ENCODE results near the gene LOXL4. TPM values are rescaled to one million over a fixed set of nuclear protein-coding genes. Genes with fewer than 3 reads are reported as not detected.

LOXL4 gene
- total RNA-seq, 1 donor from 2014 or later = 0.54 TPM

- intact Hi-C loops (cut with DNase I) = no loop called here
- ATAC-seq (no peak), DNase-seq (ENCODE audit: missing footprints) (no peak)
Measured at GRCh38 chr10:98226508-98227144, 41.4 kb downstream of the LOXL4 start.

GRCh38 chr10:98224996-98225395, 43.0 kb downstream of the LOXL4 start:
- no peak for DNase-seq (ENCODE audit: missing footprints)
- no peak for ATAC-seq
- intact Hi-C loops (cut with DNase I) = no loop called here

GRCh38 chr10:98224509-98224908, 43.5 kb downstream of the LOXL4 start:
- ATAC-seq = no peak
- intact Hi-C loops (cut with DNase I) = no loop called here

GRCh38 chr10:98223874-98224273, 44.1 kb downstream of the LOXL4 start:
- no peak for ATAC-seq
- intact Hi-C loops (cut with DNase I) = no loop called here

More at GRCh38 chr10:98224509-98224908, 43.5 kb downstream of the LOXL4 start:
- DNase-seq (ENCODE audit: missing footprints) = no peak

GRCh38 chr10:98217801-98218200, 50.2 kb downstream of the LOXL4 start:
- DNase-seq (ENCODE audit: missing footprints) (no peak), ATAC-seq (no peak)
- intact Hi-C loops (cut with DNase I) = no loop called here

More at GRCh38 chr10:98223874-98224273, 44.1 kb downstream of the LOXL4 start:
- no peak for DNase-seq (ENCODE audit: missing footprints)

GRCh38 chr10:98215373-98215772, 52.6 kb downstream of the LOXL4 start:
- intact Hi-C loops (cut with DNase I) = no loop called here
- ATAC-seq = no peak
- DNase-seq (ENCODE audit: missing footprints) = no peak

GRCh38 chr10:98213740-98214139, 54.3 kb downstream of the LOXL4 start:
- intact Hi-C loops (cut with DNase I) = no loop called here
- ATAC-seq (no peak), DNase-seq (ENCODE audit: missing footprints) (no peak)

- ATAC-seq (no peak), DNase-seq (ENCODE audit: missing footprints) (no peak)
- intact Hi-C loops (cut with DNase I) = no loop called here
Measured at GRCh38 chr10:98212196-98212595, 55.8 kb downstream of the LOXL4 start.

- intact Hi-C loops (cut with DNase I) = no loop called here
- ATAC-seq = no peak
Measured at GRCh38 chr10:98209441-98209840, 58.6 kb downstream of the LOXL4 start.

GRCh38 chr10:98208925-98209324, 59.1 kb downstream of the LOXL4 start:
- intact Hi-C loops (cut with DNase I) = no loop called here
- DNase-seq (ENCODE audit: missing footprints) (no peak), ATAC-seq (no peak)

More at GRCh38 chr10:98209441-98209840, 58.6 kb downstream of the LOXL4 start:
- no peak for DNase-seq (ENCODE audit: missing footprints)

- DNase-seq (ENCODE audit: missing footprints) (no peak), ATAC-seq (no peak)
- intact Hi-C loops (cut with DNase I) = no loop called here
Measured at GRCh38 chr10:98205351-98205750, 62.6 kb downstream of the LOXL4 start.

GRCh38 chr10:98202378-98202777, 65.6 kb downstream of the LOXL4 start:
- intact Hi-C loops (cut with DNase I) = no loop called here
- ATAC-seq = no peak
- DNase-seq (ENCODE audit: missing footprints) = no peak

GRCh38 chr10:98201760-98202159, 66.2 kb downstream of the LOXL4 start:
- DNase-seq (ENCODE audit: missing footprints) (no peak), ATAC-seq (no peak)
- intact Hi-C loops (cut with DNase I) = no loop called here

Other genes starting within 250 kb of the LOXL4 start
- gene CRTAC1, start 237.6 kb downstream of the LOXL4 start, total RNA-seq = 1.5 TPM
- 5.9 TPM for gene R3HCC1L, start 133.5 kb downstream of the LOXL4 start, total RNA-seq
- 10.7 TPM for gene PYROXD2, start 147.0 kb upstream of the LOXL4 start, total RNA-seq
- 27.9 TPM for gene HPS1, start 178.7 kb upstream of the LOXL4 start, total RNA-seq

All from Right ventricle myocardium inferior (tissue), 1 donor.